Mesenchymal stem cell (in vitro differentiated cells and primary cell): ENCODE measurements around the gene MAP1LC3A.
A peak's percentile ranks its signal among the peaks of the same experiment; 100 is the strongest.
"Not testable (repeated sequence)": the region's sequence is repeated elsewhere in the genome, so short reads cannot be mapped to it uniquely, and the experiment has no call there.

Source experiments
- DNase-seq: peaks from one replicate; pipeline ENCODE4 v3.0.0-alpha.2; 2013
- H2AFZ ChIP-seq: one replicate; pipeline ENCODE4 v1.6.1; 2013; ENCODE audit warnings: low read depth, mild to moderate bottlenecking, control low read depth, inconsistent platforms, low read length, moderate library complexity
- H2AK5ac ChIP-seq: 2 replicates; pipeline ENCODE4 v1.6.1; 2013; ENCODE audit warnings: low read length, moderate library complexity, mild to moderate bottlenecking, inconsistent platforms; ENCODE audit not compliant: severe bottlenecking
- H2BK120ac ChIP-seq: one replicate; pipeline ENCODE4 v1.6.1; 2013; ENCODE audit warnings: low read depth, mild to moderate bottlenecking, inconsistent platforms, low read length, moderate library complexity
- H2BK12ac ChIP-seq, 2 experiments: one replicate each; pipeline ENCODE4 v1.6.1; 2013; ENCODE audit warnings: inconsistent platforms in 2 of 2, low read length in 2 of 2, mild to moderate bottlenecking in 2 of 2, moderate library complexity in 2 of 2, control low read depth in 1 of 2
- H2BK15ac ChIP-seq: one replicate; pipeline ENCODE4 v1.6.1; 2013; ENCODE audit warnings: mild to moderate bottlenecking, low read depth, inconsistent platforms; ENCODE audit not compliant: poor library complexity, severe bottlenecking
- H2BK5ac ChIP-seq: 2 replicates; pipeline ENCODE4 v1.6.1; 2013; ENCODE audit warnings: low read depth, mild to moderate bottlenecking, low read length, control low read depth, inconsistent platforms; ENCODE audit not compliant: poor library complexity, severe bottlenecking
- H3K14ac ChIP-seq, 2 experiments: one replicate each; pipeline ENCODE4 v1.6.1; 2013; ENCODE audit warnings: inconsistent platforms in 2 of 2, low read length in 2 of 2, control low read depth in 1 of 2, mild to moderate bottlenecking in 1 of 2, moderate library complexity in 1 of 2
- H3K18ac ChIP-seq, 2 experiments: one replicate each; pipeline ENCODE4 v1.6.1; 2013; ENCODE audit warnings: inconsistent platforms in 2 of 2, low read length in 2 of 2, control low read depth in 1 of 2, low read depth in 1 of 2, mild to moderate bottlenecking in 1 of 2
- H3K23ac ChIP-seq, 2 experiments: one replicate each; pipeline ENCODE4 v1.6.1; 2013; ENCODE audit warnings: inconsistent platforms in 2 of 2, low read length in 2 of 2, mild to moderate bottlenecking in 2 of 2, moderate library complexity in 2 of 2, control low read depth in 1 of 2
- H3K27ac ChIP-seq: 2 replicates; pipeline ENCODE4 v1.5.1; 2013; ENCODE audit warnings: mild to moderate bottlenecking, moderate library complexity, low read length, control low read depth, inconsistent platforms; ENCODE audit not compliant: poor library complexity, severe bottlenecking
- H3K27me3 ChIP-seq, 2 experiments: 2 replicates each; pipeline versions ENCODE4 v1.6.1 to v1.7.0; 2013; ENCODE audit warnings: low read length in 2 of 2, mild to moderate bottlenecking in 2 of 2, moderate library complexity in 2 of 2, control low read depth in 1 of 2, inconsistent platforms in 1 of 2; ENCODE audit not compliant: control insufficient read depth in 1 of 2, insufficient read depth in 1 of 2
- H3K36me3 ChIP-seq, 2 experiments: 2 replicates each; pipeline versions ENCODE4 v1.6.1 to v1.7.0; 2013; ENCODE audit warnings: low read length in 2 of 2, control low read depth in 1 of 2, inconsistent platforms in 1 of 2, low read depth in 1 of 2, mild to moderate bottlenecking in 1 of 2; ENCODE audit not compliant: insufficient read depth in 2 of 2, control insufficient read depth in 1 of 2
- H3K4ac ChIP-seq, 2 experiments: one replicate each; pipeline ENCODE4 v1.6.1; 2013; ENCODE audit warnings: inconsistent platforms in 2 of 2, low read length in 2 of 2, mild to moderate bottlenecking in 2 of 2, moderate library complexity in 2 of 2, control low read depth in 1 of 2, low read depth in 1 of 2
- H3K4me1 ChIP-seq: 2 replicates; pipeline ENCODE4 v1.6.1; 2013; ENCODE audit warnings: low read depth, low read length, control low read depth; ENCODE audit not compliant: control insufficient read depth, insufficient read depth
- H3K4me2 ChIP-seq: 2 replicates; pipeline ENCODE4 v1.6.1; 2013; ENCODE audit warnings: low read length, mild to moderate bottlenecking, inconsistent platforms; ENCODE audit not compliant: poor library complexity, severe bottlenecking
- H3K4me3 ChIP-seq, 2 experiments: 2 replicates each; pipeline versions ENCODE4 v1.5.1 to v1.7.0; 2013; ENCODE audit warnings: low read length in 2 of 2, mild to moderate bottlenecking in 2 of 2, control low read depth in 1 of 2, low read depth in 1 of 2; ENCODE audit not compliant: insufficient read depth in 1 of 2
- H3K79me1 ChIP-seq: replicated peaks from 2 replicates; pipeline ENCODE4 v1.6.1; 2013; ENCODE audit warnings: mild to moderate bottlenecking, control low read depth, low read length, inconsistent platforms; ENCODE audit not compliant: poor library complexity, severe bottlenecking
- H3K9ac ChIP-seq: 2 replicates; pipeline ENCODE4 v1.7.0; 2013; ENCODE audit warnings: mild to moderate bottlenecking, low read length, moderate library complexity
- H3K9me3 ChIP-seq: 2 replicates; pipeline ENCODE4 v1.7.0; 2013; ENCODE audit warnings: mild to moderate bottlenecking, low read length; ENCODE audit not compliant: control insufficient read depth
- H4K8ac ChIP-seq: one replicate; pipeline ENCODE4 v1.6.1; 2013; ENCODE audit warnings: inconsistent platforms, mild to moderate bottlenecking, low read length, moderate library complexity
- H4K91ac ChIP-seq: one replicate; pipeline ENCODE4 v1.6.1; 2013; ENCODE audit warnings: mild to moderate bottlenecking, low read length, inconsistent platforms
- WGBS: methylation state at CpG from one replicate; pipeline ENCODE4 v1.1.7; 2013; ENCODE audit warnings: mixed read lengths; 5-methylcytosine and 5-hydroxymethylcytosine counted together

The MAP1LC3A gene

GRCh38 chr20:34512955-34513419 is 45.5 kb upstream of the MAP1LC3A start:
- Histone ChIP-seq H3K27me3 (no peaks in the 10 kb centered on the region), H4K91ac (no peak overlapping the region), H3K9ac (peak overlapping the region; percentile 0), H2AFZ (no peak overlapping the region), H3K27ac (peak overlapping the region; percentile 82), H3K4ac (no peak overlapping the region), H2BK15ac (no peak overlapping the region), H3K4me2 (no peak overlapping the region), H3K79me1 (peaks cover 7% of the 10 kb centered on the region), H3K9me3 (no peaks in the 10 kb centered on the region), H3K14ac (no peak overlapping the region), H3K4me1 (peaks cover 9% of the 10 kb centered on the region), H3K36me3 (peaks cover 0 to 52% of the 10 kb centered on the region in 2 experiments), H2BK12ac (no peak overlapping the region), H3K4me3 (no peak overlapping the region), H4K8ac (no peak overlapping the region), H3K23ac (no peak overlapping the region), H3K18ac (no peak overlapping the region), H2BK5ac (no peak overlapping the region), H2BK120ac (no peak overlapping the region), H2AK5ac (no peak overlapping the region)
- peak; percentile 21 for DNase-seq

- Histone ChIP-seq H3K36me3 (peaks cover 3 to 45% of the 10 kb centered on the region in 2 experiments), H3K27ac (peak overlapping the region; percentile 35)
- 96% methylated on average over 17 of the region's 17 CpGs for WGBS
- H2BK15ac ChIP-seq, H3K79me1 ChIP-seq, H2BK5ac ChIP-seq, H3K14ac ChIP-seq, H3K27me3 ChIP-seq, H3K23ac ChIP-seq, H2AK5ac ChIP-seq, H2BK12ac ChIP-seq, DNase-seq, H3K9me3 ChIP-seq, H3K18ac ChIP-seq, H2BK120ac ChIP-seq, H2AFZ ChIP-seq, H3K4ac ChIP-seq, H3K4me3 ChIP-seq, H4K91ac ChIP-seq, H3K4me2 ChIP-seq, H4K8ac ChIP-seq, H3K9ac ChIP-seq, H3K4me1 ChIP-seq: not testable (repeated sequence)
These were observed 44.5 kb upstream of the MAP1LC3A start for GRCh38 chr20:34514034-34514433.

GRCh38 chr20:34514897-34515483 is 43.5 kb upstream of the MAP1LC3A start:
- no peaks in the 10 kb centered on the region for H3K27me3 ChIP-seq

GRCh38 chr20:34515484-34516246 is 42.9 kb upstream of the MAP1LC3A start:
- Histone ChIP-seq H3K27me3 (no peaks in the 10 kb centered on the region), H3K9me3 (no peaks in the 10 kb centered on the region), H3K27ac (peak overlapping the region; percentile 98), H3K4me1 (peaks cover 9% of the 10 kb centered on the region), H3K18ac (peak overlapping the region; percentile 60 to 97), H3K4me2 (peak overlapping the region; percentile 71), H2BK12ac (no peak overlapping the region), H3K23ac (peak overlapping the region in 1 of 2 experiments; percentile 50), H3K4me3 (peak overlapping the region; percentile 85 to 99), H3K9ac (peak overlapping the region; percentile 100), H2BK15ac (no peak overlapping the region), H3K4ac (peak overlapping the region in 1 of 2 experiments; percentile 95), H4K8ac (peak overlapping the region; percentile 41), H2AK5ac (peak overlapping the region; percentile 18), H3K36me3 (peaks cover 3 to 42% of the 10 kb centered on the region in 2 experiments), H2BK5ac (no peak overlapping the region), H2AFZ (no peak overlapping the region), H4K91ac (no peak overlapping the region), H3K79me1 (peaks cover 5% of the 10 kb centered on the region), H3K14ac (peak overlapping the region in 1 of 2 experiments; percentile 90), H2BK120ac (no peak overlapping the region)
- 5% methylated on average over 36 of the region's 36 CpGs for WGBS
- peak; percentile 65 for DNase-seq

More at GRCh38 chr20:34514897-34515483, 43.5 kb upstream of the MAP1LC3A start:
- H2AFZ ChIP-seq = no peak overlapping the region
- 38% methylated on average over 19 of the region's 19 CpGs for WGBS
- H2BK5ac ChIP-seq = no peak overlapping the region
- H3K27ac ChIP-seq = peak overlapping the region; percentile 98
- no peak overlapping the region for H4K8ac ChIP-seq
- H3K36me3 ChIP-seq = peaks cover 3 to 43% of the 10 kb centered on the region in 2 experiments
- peaks cover 5% of the 10 kb centered on the region for H3K79me1 ChIP-seq
- H3K9ac ChIP-seq = peak overlapping the region; percentile 100
- H3K18ac ChIP-seq = peak overlapping the region in 1 of 2 experiments; percentile 97
- H3K9me3 ChIP-seq = no peaks in the 10 kb centered on the region
- peak overlapping the region in 1 of 2 experiments; percentile 95 for H3K4ac ChIP-seq
- no peak overlapping the region for H3K23ac ChIP-seq
- no peak overlapping the region for H2AK5ac ChIP-seq
- H4K91ac ChIP-seq = no peak overlapping the region
- H2BK120ac ChIP-seq = no peak overlapping the region
- H2BK12ac ChIP-seq = no peak overlapping the region
- H3K14ac ChIP-seq = no peak overlapping the region
- H3K4me1 ChIP-seq = peaks cover 9% of the 10 kb centered on the region
- H3K4me2 ChIP-seq = peak overlapping the region; percentile 71
- peak overlapping the region in 1 of 2 experiments; percentile 99 for H3K4me3 ChIP-seq
- no peak overlapping the region for H2BK15ac ChIP-seq
- no peak for DNase-seq
